Renal cortical epithelial cell (primary cell): ENCODE data around the gene TARS3. TPM values are rescaled to one million over a fixed set of nuclear protein-coding genes. Genes with fewer than 3 reads are reported as not detected.
"Not testable (repeated sequence)": the region's sequence is repeated elsewhere in the genome, so short reads cannot be mapped to it uniquely, and the experiment has no call there.

Experiments
- DNase-seq: peaks from one replicate; pipeline ENCODE4 v3.0.0-alpha.2; 2011; ENCODE audit warnings: low read depth
- total RNA-seq: library from RNA; depleted of rRNA; stranded (reverse); fragments of >200 nt; gene quantifications from 2 replicates; pipeline ENCODE4 v1.2.3, GENCODE V29; 2014

Gene TARS3
- total RNA-seq, 1 donor from 2014 or later, result 11.3 TPM

DNA sequence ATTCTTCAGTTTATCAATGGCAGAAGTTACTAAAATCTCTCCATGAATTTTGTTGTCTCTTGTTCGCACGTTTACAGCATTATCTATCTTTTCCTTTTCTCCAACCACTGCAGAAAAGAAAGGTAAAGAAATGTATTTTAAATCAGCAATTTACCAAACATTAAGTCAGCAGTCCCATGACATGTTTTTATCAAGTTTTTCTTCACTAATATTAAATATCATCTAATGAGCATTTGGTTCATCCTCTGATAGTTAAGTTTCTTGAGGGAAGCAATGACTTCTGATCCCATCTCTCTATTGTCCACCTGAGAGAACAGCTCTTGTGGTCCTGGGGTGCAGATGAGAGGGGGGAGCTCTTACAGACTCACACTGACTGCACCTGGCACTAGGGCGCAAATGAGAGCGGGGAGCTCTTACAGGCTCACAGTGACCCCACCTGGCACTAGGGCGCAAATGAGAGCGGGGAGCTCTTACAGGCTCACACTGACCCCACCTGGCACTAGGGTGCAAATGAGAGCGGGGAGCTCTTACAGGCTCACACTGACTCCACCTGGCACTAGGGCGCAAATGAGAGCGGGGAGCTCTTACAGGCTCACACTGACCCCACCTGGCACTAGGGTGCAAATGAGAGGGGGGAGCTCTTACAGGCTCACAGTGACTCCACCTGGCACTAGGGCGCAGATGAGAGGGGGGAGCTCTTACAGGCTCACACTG, 69.5 kb downstream of the TARS3 start:
- DNase-seq, result peak; percentile 21

DNA sequence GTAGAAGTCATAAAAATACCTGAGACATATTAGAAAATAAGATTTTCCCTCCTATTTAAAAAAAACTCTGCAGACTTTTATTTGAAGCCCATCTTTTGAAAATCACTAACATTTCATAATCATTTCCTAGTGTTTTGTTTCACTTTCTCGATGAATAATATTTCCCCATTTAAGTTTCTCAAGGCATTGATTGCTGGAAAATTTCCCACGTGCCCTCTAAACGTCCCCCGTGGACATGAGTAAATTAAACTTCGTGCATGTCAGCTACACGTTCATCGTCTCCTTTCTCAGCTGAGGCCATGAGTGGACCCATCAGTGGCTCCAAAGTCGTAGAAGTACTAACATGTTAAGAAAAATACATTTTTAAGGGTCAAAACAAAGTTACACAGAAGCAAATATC, 70.1 kb downstream of the TARS3 start:
- no peak for DNase-seq

DNA sequence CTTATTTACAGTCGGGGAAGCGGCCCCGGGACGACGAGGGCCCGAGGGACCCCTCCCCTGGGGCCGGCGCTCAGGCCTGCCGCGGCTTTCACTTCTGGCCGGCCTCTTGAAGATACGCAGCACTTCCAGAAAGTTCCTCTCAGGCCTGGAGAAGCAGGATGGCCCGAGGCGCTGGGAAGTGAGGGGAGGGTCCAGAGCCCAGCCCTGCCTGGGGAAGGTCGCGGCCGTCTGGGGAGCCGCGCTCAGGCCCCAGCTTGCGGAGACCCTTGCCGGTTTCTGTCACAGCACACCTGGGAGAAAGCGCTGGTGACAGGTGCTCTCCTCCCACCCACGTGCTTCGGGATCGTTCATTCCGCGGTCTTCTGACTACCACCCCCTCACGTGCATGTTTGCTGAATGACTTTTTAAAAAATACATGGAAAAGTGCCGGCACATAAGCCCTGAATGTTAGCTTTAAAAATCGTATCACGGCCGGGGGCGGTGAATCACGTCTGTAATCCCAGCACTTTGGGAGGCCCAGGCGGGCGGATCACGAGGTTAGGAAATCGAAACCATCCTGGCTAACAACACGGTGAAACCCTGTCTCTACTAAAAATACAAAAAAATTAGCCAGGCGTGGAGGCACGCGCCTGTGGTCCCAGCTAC, 71.4 kb downstream of the TARS3 start:
- DNase-seq, result peak; percentile 21

DNA sequence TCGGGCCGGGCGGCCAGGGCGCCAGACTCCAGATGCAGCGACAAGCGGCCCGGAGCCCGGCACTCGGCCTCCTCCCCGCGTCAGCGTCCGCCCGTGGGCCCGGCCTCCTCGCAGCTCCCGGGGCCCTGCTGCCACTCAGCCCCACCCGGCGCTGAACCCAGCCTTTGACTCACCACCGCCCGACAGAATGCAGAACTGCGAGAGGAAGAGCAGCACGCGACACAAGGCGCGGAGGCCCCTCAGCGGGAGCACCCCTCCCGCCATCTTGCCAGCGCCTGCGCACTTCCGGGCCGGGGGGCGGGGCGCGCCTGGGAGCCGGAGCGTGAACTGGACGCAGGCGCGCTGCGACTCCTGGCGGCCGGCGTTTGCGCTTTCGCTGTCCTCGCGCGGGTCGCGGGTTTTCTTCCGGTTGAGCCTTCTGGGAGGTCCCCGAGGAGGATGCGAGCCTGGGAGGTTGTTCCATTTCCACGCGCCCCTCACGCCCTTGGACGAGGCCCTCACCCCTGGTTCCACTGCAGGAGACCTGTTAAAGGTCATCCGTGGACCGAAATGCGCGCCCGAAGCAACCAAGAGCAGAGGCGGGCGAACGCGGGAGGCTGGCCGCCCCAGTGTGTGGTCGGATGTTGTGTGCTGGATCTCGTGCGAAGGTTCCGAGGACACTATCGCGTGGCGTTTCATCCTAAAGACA, 72.0 kb downstream of the TARS3 start, which contains the start of gene TM2D3:
TSS of gene TM2D3 (minus strand) at position 284 of the 688 bp plus-strand sequence. CDS start at position 264, 20 bp downstream.
- DNase-seq, result peak; percentile 59

DNA sequence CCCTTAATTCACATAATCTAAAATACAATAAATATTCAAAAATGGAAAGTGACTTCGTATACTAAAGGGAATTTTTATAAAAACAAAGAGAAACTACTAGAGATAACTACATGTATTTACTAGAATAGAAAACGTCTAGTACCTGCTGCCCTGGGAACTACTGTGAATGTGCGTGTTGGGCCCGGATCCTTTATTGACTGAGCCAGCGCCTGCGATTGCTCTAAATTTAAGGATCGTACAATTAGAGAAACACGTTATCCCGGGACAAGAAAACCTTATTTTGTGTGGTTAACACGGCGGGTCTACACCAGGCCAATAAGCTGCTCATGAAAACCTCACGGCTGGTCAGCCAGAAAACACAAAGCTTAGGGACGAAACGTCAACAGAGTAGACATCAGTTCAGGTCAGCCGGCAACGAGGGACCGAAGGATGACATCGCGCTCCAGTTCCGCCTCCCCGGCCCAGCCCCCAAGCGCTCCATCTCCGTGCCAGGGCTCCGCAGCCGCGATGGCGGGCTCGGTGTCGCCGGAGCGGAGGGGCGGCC, 72.6 kb downstream of the TARS3 start:
- DNase-seq, result no peak

DNA sequence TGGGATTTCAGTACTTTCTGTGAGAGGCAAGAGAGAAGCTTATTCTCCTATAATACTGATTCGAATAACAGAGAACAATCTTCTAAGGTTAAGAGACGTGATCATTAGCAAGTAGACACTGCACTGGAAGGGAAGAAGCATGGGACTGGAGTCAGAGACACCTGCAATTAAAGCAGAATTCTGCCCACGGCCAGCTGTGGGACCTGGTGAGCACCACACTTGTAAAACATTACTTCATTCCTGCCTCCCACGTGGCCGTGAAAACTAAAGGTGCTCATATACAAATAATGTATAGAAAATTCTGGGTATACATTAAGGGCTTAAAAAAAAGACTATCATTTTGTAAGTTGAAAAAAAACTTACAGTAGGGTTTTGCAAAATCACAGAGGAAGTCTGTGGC, 74.1 kb downstream of the TARS3 start:
- no peak for DNase-seq

DNA sequence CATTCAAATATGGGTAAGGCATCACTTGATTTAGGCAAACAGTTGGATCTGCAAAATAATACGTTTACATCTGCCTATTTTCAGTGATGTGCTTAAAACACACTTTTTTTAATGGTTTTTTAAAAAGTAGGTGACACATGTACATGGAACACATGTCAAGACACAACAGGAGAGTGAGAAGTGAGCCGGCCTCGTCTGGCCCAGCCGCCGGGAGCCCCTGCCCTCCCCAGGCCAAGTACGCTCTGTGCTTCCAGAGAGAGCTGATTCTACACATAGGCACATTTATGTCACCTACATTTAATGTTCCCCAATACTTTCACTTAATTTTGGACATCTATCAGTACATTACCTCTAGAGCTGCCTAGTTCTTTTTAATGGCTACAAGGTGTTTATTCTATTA, 75.9 kb downstream of the TARS3 start:
- DNase-seq, result no peak

DNA sequence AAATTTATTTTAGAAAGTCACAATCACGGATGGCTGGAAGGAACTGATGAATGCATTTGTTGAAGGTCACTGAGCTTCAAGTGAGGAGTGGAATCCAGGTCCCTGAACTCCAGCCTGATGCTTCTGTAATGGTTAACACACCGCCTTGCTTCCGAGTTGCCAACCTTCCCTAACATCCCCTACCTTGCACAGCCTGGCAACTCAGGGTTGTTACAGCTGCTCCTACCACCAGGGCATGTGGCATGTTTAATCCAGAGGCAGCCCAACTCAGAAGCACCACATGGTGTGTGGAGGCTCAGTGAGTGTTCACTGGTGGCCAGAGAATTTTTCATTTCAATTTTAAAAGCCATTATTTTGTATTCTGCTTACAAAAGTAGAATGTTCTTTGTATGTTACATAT, 77.0 kb downstream of the TARS3 start:
- no peak for DNase-seq

DNA sequence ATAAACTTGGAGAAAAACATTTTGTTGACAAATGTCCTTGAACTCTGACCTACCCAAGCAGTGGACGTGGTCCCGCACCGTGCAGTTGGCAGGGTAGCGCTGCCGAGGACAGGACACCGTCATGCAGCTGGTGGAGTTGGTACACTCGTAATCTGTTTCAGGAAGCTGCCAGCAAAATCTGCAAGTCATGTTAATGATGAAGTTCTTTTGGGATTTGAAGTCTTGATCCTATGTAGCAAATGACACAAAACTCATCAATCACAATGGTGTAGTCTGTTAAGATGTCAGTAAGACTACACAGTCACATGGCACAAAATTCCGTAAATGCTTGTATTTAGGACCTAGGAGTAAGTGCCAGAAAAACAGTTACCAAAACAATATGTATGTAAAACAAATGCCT, 77.6 kb downstream of the TARS3 start:
- no peak for DNase-seq

DNA sequence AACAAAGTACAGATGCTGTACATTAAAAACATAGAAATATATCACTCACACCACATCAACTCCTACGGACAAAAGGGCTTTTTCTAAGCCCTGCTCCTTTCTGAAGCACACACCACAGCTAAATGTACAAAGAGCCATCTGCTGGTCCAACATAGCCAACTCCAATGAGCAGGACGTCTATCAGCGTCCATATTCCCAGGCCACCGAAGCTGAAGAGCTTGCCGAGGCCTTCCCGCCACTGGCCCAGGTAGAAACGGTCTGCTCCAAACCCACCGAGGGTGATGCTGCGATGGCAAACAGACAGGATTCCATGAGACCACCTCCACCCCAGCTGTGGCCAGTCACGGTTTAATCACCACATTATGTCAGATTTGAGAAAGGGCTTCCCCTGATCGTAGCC, 81.9 kb downstream of the TARS3 start:
- peak; percentile 12 for DNase-seq

DNA sequence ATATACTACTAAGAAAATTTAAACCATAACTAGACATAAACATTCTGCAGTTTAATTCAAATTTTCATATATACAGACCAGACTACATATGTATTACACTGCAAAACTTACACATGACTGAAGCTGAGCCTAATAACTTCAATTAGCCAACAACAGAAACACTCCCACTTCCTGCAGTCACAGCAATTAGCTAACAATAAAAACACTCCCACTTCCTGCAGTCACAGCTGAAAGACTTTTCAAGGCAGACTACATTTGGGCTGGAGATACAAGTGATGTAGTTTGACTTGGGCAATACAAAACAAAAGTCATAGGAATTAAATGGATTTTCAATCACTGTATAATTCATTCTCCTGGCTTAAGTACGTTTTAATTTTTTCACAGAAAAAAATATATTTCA, 82.4 kb downstream of the TARS3 start:
- peak; percentile 85 for DNase-seq

DNA sequence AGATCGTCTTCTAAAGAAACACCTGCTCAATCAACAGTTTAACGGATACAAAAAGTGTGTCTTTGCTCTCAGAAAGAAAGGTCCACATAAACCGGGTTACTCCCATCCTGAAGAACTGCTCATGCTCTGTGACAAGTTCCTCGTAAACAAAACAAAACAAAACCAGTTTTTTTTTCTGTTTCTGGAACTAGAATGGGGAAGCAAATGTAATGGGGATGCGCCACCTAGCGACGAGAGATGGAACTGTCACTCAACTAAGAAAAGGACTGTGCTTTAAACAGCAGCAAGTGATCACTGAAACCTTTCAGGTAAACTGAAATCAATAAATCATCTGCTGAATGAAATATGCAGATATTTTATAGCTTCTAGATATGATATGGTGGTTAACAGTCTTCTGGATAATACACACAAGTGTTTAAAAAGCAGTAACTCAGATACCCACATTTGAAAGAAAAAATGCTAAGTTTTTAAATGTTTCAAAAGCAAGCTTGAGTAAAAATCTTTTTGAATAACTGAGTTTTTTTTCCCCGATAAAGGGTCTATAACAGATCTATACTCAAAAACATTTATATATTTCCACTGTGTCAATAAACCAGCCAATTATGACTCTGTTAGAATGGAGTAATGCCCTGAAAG, 83.0 kb downstream of the TARS3 start:
- DNase-seq, result peak; percentile 75

DNA sequence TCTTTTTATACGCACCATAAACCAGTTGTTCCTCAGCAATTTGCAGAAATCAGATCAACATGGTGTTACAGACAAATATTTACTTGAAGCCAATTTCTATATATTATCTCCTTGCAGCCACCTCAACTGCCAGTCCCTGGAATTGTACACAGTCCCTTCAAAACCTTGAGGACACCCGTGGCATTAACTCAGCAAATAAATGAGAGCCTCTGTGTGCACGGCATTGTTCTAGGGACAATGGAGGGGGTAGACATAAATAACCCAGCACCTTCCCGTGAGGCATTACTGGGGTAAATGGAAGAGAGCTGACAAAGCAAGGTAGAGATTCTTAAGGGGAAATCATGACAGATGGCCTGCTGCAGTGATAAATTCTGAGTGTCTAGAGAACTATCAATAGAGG, 84.6 kb downstream of the TARS3 start:
- DNase-seq, result no peak

DNA sequence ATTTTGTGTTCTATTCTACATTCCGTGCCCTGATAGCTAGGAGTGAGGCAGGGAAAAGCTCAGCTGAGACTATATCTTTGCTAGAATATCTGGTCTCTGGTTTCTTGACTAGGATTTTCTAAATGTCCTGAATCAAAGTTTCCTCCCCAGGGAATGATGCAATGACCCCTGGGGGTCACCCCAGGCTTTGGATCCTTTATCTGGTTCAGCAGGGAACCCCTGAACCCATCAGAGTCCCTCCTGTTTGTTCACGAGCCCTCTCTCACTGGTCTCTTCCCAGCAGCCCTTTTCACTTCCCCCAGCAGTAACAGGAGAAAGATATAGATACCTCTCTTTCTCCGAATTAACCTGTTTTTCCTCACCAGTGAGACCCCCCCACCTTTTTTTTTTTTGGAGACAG, 86.4 kb downstream of the TARS3 start:
- no peak for DNase-seq

DNA sequence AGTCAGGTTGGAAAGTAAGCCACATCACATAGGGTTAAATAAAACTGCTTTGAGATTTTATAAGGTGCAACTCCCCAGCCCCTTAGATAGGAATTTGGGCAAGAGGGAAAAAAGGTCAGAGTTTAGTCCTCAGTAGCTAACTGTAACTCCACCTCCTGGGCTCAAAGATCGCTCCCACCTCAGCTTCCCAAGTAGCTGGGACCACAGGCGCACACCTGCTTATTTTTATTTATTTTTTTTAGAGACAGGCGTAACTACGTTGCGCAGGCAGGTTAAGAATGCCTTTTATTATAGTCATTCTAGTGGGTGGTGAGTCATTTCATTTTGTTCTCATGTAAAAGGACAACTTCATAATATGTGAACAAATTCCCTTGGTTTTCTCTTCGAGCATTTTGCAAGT, 86.8 kb downstream of the TARS3 start:
- DNase-seq, result peak; percentile 80

DNA sequence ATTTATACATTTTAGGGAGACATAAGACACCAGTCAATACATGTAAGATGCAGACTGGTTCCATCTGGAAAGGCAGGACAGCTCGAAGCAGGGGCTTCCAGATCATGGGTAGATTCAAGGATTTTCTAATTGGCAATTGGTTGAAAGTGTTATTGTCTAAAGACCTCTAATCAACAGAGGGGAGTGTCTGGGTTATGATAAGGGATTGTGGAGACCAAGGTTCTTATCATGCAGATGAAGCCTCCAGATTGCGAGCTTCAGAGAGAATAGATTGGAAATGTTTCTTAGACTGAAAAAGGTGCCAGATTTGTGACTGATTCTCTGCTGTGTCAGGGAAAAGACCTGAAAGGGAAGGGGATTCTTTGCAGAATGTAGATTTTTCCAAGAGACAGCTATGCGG, 87.2 kb downstream of the TARS3 start:
- DNase-seq, result no peak

DNA sequence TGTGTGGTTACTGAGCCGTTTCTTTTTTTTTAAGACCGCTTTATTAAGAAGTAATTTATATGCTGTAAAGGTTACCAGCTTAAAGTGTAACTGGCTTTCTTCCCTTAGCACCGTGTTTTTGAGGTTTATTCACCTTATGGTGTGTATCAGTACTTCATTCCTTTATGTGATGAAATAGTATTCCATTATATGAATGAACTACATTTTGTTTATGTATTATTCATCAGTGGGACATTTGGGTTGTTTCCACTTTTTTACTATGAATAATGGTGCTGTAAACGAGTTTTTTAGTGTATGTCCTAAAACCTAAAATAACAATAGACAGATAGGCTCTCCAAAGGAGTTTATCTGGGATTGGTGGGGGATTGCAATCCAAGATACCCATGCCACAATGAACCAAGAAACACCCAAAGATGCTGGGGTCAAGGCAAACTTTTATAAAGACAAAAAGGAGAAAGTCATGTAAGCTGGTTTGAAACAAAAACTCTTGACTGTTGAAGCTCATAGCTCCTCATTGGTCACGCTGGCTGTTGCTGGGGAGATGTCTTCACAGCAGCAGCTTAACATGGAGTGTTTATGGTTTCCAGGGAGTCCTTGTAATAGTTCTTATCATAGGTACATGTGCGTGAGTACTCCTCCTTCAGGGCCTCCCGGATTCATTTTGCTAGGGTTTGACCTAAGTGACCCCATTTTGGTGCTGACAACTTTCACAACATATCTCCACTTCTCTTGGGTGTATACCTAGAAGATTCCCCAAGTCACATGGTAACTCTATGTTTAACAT, 88.1 kb downstream of the TARS3 start:
- DNase-seq, result peak; percentile 28

DNA sequence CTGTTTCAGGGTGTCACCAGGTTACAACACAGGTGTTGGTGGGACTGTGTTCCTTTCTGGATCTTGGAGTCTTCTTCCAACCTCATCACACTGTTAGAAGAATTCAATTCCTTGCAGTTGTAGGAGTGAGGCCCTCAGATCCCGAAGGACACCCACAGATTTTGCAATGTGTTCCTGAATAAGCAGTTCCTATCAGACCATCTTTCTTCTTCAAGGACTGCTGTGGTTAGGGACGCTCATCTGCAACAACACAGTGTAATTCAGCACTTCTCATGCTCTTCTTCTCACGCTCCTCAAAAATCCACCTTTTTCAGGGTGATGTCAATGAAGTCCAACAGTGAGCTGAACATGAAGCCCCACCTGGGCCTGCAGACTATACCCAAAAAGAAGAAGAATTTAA, 90.9 kb downstream of the TARS3 start:
- DNase-seq, result no peak

DNA sequence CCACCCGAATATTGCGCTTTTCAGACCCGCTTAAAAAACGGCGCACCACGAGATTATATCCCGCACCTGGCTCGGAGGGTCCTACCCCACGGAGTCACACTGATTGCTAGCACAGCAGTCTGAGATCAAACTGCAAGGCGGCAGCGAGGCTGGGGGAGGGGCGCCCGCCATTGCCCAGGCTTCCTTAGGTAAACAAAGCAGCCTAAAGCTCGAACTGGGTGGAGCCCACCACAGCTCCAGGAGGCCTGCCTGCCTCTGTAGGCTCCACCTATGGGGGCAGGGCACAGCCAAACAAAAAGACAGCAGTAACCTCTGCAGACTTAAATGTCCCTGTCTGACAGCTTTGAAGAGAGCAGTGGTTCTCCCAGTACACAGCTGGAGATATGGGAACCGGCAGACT, 97.5 kb downstream of the TARS3 start:
- DNase-seq, result not testable (repeated sequence)

DNA sequence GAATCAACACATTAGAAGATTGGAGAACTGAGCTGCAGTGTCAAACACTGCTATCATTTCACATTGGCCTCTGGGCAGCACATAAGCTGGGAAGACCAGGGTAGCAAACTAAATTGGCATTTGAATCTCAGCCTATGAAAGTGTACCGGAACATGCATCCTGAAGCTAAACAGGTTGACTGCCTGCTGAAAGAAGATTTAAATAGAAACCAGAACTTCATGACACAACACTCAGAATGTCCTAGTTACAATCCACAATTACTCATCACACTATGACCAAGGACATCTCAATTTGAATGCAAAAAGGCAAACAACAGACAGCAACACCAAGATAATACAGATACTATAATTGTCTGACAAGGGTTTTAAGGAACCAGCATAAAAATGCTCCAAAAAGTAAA, 98.3 kb downstream of the TARS3 start:
- DNase-seq, result peak; percentile 18

DNA sequence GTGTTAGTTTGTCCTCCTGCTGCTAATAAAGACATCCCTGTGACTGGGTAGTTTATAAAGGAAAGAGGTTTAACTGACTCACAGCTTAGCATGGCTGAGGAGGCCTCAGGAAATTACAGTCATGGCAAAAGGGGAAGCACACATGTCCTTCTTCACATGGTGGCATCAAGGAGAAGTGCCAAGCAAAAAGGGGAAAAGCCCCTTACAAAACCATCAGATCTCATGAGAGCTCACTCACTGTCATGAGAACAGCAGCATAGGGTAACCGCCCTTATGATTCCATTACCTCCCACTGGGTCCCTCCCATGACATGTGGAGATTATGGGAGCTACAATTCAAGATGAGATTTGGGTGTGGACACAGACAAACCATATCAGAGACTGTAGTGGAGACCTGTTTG, 99.1 kb downstream of the TARS3 start:
- no peak for DNase-seq
